Type B pancreatic cell (in vitro differentiated cells): ENCODE data around the gene CMTM5. TPM values are rescaled to one million over a fixed set of nuclear protein-coding genes. Genes with fewer than 3 reads are reported as not detected.
A peak's percentile ranks its signal among the peaks of the same experiment; 100 is the strongest.
"Not testable (repeated sequence)": the region's sequence is repeated elsewhere in the genome, so short reads cannot be mapped to it uniquely, and the experiment has no call there.

Source experiments
- DNase-seq: peaks from one replicate; pipeline ENCODE4 v3.0.0; 2021; ENCODE audit warnings: mixed read lengths; ENCODE audit not compliant: unreplicated experiment; ENCODE audit errors: extremely low spot score
- H3K27ac Mint-ChIP-seq: 2 replicates; pipeline ENCODE4 v1.8.0; 2021; ENCODE audit warnings: mild to moderate bottlenecking, mixed read lengths
- H3K27me3 Mint-ChIP-seq: 2 replicates; pipeline ENCODE4 v1.8.0; 2021; ENCODE audit warnings: mixed read lengths
- H3K36me3 Mint-ChIP-seq: 2 replicates; pipeline ENCODE4 v1.8.0; 2021; ENCODE audit warnings: mixed read lengths
- H3K4me1 Mint-ChIP-seq: one replicate; pipeline ENCODE4 v1.8.0; 2021; ENCODE audit warnings: mixed read lengths; ENCODE audit not compliant: unreplicated experiment
- H3K4me3 Mint-ChIP-seq: 2 replicates; pipeline ENCODE4 v1.8.0; 2021; ENCODE audit warnings: mild to moderate bottlenecking, mixed read lengths
- H3K9me3 Mint-ChIP-seq: 2 replicates; pipeline ENCODE4 v1.8.0; 2021; ENCODE audit warnings: mixed read lengths
- CTCF ChIP-seq: fragments of 200-600 bp; sonication (generic); conservative IDR thresholded peaks from 2 replicates; pipeline ENCODE4 v1.5.0; 2021; ENCODE audit warnings: antibody characterized with exemption, mild to moderate bottlenecking
- microRNA-seq: library from miRNA; unstranded; fragments of <30 nt; microRNA quantifications from one replicate; pipeline ENCODE4, GENCODE V29; 2020
- total RNA-seq: library from RNA; stranded (reverse); gene quantifications from 2 replicates; pipeline ENCODE4 v1.2.1, GENCODE V29; 2021; ENCODE audit warnings: low replicate concordance

Gene CMTM5
- total RNA-seq, 1 donor from 2014 or later = 0.19 TPM

GRCh38 chr14:23421594-23421993 is 44.7 kb downstream of the CMTM5 start:
- no peak overlapping the region for H3K4me3 Mint-ChIP-seq
- no peaks in the 10 kb centered on the region for H3K4me1 Mint-ChIP-seq
- peaks cover 19% of the 10 kb centered on the region for H3K27me3 Mint-ChIP-seq
- no peaks in the 10 kb centered on the region for H3K9me3 Mint-ChIP-seq
- no peak for DNase-seq
- H3K36me3 Mint-ChIP-seq = no peaks in the 10 kb centered on the region
- TF ChIP-seq CTCF = no peak
- no peak overlapping the region for H3K27ac Mint-ChIP-seq

GRCh38 chr14:23423657-23424056 is 46.8 kb downstream of the CMTM5 start:
- no peaks in the 10 kb centered on the region for H3K36me3 Mint-ChIP-seq
- H3K9me3 Mint-ChIP-seq = no peaks in the 10 kb centered on the region
- DNase-seq = no peak
- peaks cover 22% of the 10 kb centered on the region for H3K27me3 Mint-ChIP-seq
- no peak overlapping the region for H3K27ac Mint-ChIP-seq
- TF ChIP-seq CTCF = no peak
- no peaks in the 10 kb centered on the region for H3K4me1 Mint-ChIP-seq
- no peak overlapping the region for H3K4me3 Mint-ChIP-seq

GRCh38 chr14:23425169-23425568 is 48.3 kb downstream of the CMTM5 start:
- no peak for TF ChIP-seq CTCF
- Mint-ChIP-seq H3K36me3 (no peaks in the 10 kb centered on the region), H3K27ac (no peak overlapping the region), H3K27me3 (peaks cover 26% of the 10 kb centered on the region), H3K4me3 (no peak overlapping the region), H3K9me3 (no peaks in the 10 kb centered on the region), H3K4me1 (no peaks in the 10 kb centered on the region)
- no peak for DNase-seq

GRCh38 chr14:23425798-23426197 is 49.0 kb downstream of the CMTM5 start:
- H3K36me3 Mint-ChIP-seq, DNase-seq, H3K4me3 Mint-ChIP-seq, H3K27ac Mint-ChIP-seq, H3K9me3 Mint-ChIP-seq, H3K4me1 Mint-ChIP-seq: not testable (repeated sequence)
- H3K27me3 Mint-ChIP-seq = peaks cover 27% of the 10 kb centered on the region

- Mint-ChIP-seq H3K9me3 (no peaks in the 10 kb centered on the region), H3K27me3 (peaks cover 38% of the 10 kb centered on the region), H3K4me1 (peaks cover 7% of the 10 kb centered on the region), H3K36me3 (no peaks in the 10 kb centered on the region), H3K27ac (no peak overlapping the region), H3K4me3 (no peak overlapping the region)
- no peak for DNase-seq
- no peak for TF ChIP-seq CTCF
Observed at GRCh38 chr14:23428686-23429495, 52.0 kb downstream of the CMTM5 start.

Small RNA genes within 50 kb of the gene (microRNA-seq; reads per million reads assigned to microRNA genes)
- gene MIR208A (3.0 reads per million, percentile 5 among the genes with 10 or more reads in this experiment), gene MIR208B (not detected)

Other genes with a start within 250 kb of the CMTM5 start
- gene SLC7A8, start 193.4 kb upstream of the CMTM5 start, total RNA-seq = 56.1 and 56.7 TPM in 2 replicates
- gene RNF212B, start 139.1 kb upstream of the CMTM5 start, total RNA-seq = not detected in 2 replicates
- gene HOMEZ, start 90.9 kb upstream of the CMTM5 start, total RNA-seq = 15.9 and 19.5 TPM in 2 replicates
- 10.1 and 16.7 TPM in 2 replicates for gene PPP1R3E, start 74.2 kb upstream of the CMTM5 start, total RNA-seq
- 21.0 and 22.5 TPM in 2 replicates for gene BCL2L2, start 70.2 kb upstream of the CMTM5 start, total RNA-seq
- 202 and 337 TPM in 2 replicates for gene PABPN1, start 55.6 kb upstream of the CMTM5 start, total RNA-seq
- gene SLC22A17, start 24.2 kb upstream of the CMTM5 start, total RNA-seq = 16.8 and 52.5 TPM in 2 replicates
- gene EFS, start 11.9 kb upstream of the CMTM5 start, total RNA-seq = 41.0 and 59.3 TPM in 2 replicates
- not detected in 2 replicates for gene IL25, start 4.2 kb upstream of the CMTM5 start, total RNA-seq
- gene MYH6, start 31.2 kb downstream of the CMTM5 start, total RNA-seq = 0.24 and 0.50 TPM in 2 replicates
- 0.14 TPM in 1 of 2 replicates, not detected in the other for gene MYH7, start 58.6 kb downstream of the CMTM5 start, total RNA-seq
- gene NGDN, start 92.7 kb downstream of the CMTM5 start, total RNA-seq = 36.5 and 51.1 TPM in 2 replicates
- gene ZFHX2, start 174.7 kb downstream of the CMTM5 start, total RNA-seq = 5.6 and 11.1 TPM in 2 replicates
- 14.3 and 16.4 TPM in 2 replicates for gene THTPA, start 179.2 kb downstream of the CMTM5 start, total RNA-seq
- gene AP1G2, start 190.7 kb downstream of the CMTM5 start, total RNA-seq = 156 and 170 TPM in 2 replicates
- gene JPH4, start 201.7 kb downstream of the CMTM5 start, total RNA-seq = 0.33 and 8.3 TPM in 2 replicates